Renal pelvis (tissue), 4 donors: ENCODE results near the gene MYLK4. TPM values are rescaled to one million over a fixed set of nuclear protein-coding genes. Genes with fewer than 3 reads are reported as not detected.
A peak's percentile ranks its signal among the peaks of the same experiment; 100 is the strongest.
"Not testable (repeated sequence)": the region's sequence is repeated elsewhere in the genome, so short reads cannot be mapped to it uniquely, and the experiment has no call there.

Experiments
- DNase-seq: peaks from one replicate; pipeline ENCODE4 v3.0.0-alpha.2; 2013
- polyA plus RNA-seq, 3 donors: library from polyadenylated mRNA; unstranded; fragments of 120-200 nt; gene quantifications; one replicate each; pipeline ENCODE4 v1.2.1, GENCODE V29; 2013; ENCODE audit not compliant: insufficient read length in 3 of 3

MYLK4 gene
- polyA plus RNA-seq, 3 donors: 1.1 to 1.7 (median 1.5) TPM

DNA sequence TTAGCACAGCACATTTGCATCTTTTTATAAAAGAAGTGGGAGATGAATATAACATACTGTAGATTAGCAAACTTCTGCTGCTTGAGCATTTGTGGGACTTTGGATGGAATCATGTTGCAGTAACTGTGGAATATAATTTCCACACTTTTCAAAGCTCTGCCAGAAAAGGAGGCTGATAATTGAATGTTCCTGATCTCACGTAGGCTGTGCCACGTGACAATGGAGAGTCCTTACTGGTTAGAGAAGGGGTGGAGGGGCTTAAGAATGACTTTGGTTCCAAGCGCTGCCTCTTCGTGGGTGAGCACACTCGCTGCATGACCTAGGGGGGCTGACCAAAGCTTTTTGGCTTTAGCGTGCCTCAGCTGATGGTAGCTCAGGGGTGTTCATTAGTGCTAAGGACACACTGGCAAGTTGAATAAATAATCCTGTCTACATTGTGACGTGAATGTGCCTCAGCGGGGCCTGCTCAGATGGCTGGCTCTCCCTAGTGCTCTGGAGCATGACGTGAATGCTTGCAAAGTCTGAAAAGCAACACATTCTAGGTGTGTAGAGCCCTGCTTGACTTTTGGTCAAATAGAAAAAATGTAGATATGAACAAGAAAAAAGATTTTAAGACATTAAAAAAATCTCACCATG, 29.5 kb upstream of the MYLK4 start:
- DNase-seq: no peak

DNA sequence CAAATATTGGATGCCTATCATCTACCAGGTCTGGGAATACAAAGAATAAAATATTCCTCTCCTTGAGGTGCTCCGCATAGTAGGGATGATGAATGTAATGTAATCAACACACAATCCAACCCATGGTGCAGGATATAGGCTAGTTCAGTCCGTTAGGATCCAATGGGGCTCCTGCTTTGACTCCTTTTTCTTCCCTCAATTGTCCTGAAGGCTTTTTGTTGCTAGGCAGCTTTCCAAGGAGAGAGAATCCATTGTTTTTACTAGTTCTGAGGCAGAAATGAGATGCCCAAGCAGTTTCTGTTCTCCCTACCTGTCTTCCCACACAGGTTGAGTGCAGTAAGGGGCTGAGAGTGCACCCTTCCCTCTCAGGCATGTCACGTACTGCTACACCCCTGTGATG, 26.5 kb upstream of the MYLK4 start:
- DNase-seq: no peak

DNA sequence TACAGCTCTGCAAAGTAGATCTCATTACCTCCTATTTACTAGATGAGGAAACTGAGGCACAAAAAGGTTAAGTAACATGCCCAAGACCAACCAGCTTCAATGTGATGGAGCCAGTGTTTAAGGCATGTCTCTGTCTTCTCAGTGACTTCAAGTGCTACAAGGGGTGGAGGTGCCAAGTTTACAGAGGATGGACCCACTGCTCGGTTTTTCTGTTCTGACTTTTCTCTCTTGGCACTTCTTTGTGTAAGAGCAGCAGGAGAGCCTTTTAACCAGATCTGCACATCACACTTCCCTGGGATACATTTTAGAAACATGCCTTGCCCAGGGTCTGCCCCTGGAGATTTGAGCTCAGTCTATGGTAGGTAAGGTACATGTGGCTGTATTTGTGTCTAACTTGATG, 24.3 kb upstream of the MYLK4 start:
- no peak for DNase-seq

DNA sequence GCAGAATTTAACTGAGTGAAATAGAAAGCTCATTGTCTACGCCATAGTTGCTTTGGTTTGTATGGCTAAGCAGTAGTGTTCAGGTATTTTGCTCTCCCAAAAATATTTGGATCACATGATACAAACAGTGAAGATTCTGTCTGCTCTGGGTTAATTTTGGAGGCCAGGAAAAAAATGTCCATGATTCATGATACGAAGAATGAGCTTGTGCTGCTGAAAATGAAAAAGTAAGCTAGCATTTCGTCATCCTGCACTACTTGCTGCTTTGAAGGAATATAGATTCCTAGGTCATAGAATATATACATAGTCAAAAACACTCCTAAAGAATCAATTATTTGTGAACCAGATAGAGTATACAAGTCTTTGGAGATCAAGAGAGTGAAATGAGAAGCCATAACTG, 22.7 kb upstream of the MYLK4 start:
- no peak for DNase-seq

DNA sequence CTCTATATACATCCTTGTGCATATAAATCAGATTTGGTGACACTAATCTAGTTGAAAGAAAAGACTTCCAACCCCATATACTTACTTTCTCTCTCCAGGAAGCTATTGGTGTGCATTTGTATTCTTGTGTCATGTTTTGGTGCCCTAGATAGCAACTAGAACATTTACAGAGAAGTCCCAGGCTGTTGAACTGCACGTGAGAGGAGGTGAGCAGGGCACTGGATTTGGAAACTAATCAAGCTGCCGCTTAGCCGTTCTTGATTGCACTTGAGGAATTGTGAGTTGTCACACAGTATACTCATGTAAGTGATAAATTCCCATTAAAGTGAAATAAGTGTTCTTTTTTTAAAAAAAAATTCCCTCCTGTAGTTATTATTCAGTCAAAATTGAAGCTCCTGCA, 22.1 kb upstream of the MYLK4 start:
- DNase-seq: no peak

DNA sequence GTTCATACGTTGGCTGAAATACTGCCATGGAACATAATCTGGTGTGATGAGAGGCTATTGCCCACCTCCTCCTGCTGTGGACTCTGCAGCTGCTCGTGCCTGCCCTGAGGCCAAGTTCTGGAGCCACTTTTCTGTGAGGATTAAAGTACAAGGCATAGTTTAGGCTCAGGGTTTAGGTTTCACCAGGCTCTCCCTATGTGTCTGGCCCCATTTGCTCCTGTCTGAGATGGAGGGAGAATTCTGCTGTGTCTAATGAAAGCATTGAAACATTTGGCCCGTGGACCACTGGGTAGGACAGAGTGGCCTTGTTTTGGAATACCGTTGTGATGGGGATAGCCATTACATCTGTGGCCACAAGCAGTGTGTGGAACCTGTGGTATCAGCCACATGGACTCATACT, 20.4 kb upstream of the MYLK4 start:
- no peak for DNase-seq

DNA sequence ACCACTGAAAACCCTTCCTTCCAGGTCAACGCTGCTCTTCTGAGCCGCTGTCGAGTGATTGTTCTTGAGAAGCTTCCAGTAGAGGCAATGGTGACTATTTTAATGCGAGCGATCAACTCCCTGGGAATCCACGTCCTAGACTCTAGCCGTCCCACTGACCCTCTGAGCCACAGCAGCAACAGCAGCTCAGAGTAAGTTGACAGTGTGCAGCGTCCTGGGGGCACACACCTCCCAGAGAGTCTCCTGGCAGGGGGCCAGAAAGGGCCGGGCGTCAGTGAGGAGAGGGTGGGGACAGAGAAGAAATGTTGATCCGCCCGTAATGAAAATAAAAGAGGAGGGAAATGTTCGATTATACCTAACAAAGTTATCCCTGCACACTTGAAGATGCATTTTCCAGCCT, 19.4 kb upstream of the MYLK4 start:
- DNase-seq: no peak

DNA sequence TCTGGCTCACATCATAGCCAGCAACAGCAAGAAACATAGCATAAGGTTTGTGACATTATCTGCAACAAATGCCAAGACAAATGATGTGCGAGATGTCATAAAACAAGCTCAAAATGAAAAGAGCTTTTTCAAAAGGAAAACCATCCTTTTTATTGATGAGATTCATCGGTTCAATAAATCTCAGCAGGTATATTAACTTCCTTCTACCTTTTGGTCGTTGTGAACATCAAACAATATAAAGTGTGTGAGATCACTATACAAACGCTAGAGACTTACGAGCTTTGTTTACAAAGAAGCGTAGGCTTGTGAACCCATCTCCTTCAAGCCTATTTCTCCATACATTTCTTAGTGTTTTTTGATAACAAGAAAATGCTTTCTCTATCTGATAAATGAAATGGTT, 18.0 kb upstream of the MYLK4 start:
- no peak for DNase-seq

DNA sequence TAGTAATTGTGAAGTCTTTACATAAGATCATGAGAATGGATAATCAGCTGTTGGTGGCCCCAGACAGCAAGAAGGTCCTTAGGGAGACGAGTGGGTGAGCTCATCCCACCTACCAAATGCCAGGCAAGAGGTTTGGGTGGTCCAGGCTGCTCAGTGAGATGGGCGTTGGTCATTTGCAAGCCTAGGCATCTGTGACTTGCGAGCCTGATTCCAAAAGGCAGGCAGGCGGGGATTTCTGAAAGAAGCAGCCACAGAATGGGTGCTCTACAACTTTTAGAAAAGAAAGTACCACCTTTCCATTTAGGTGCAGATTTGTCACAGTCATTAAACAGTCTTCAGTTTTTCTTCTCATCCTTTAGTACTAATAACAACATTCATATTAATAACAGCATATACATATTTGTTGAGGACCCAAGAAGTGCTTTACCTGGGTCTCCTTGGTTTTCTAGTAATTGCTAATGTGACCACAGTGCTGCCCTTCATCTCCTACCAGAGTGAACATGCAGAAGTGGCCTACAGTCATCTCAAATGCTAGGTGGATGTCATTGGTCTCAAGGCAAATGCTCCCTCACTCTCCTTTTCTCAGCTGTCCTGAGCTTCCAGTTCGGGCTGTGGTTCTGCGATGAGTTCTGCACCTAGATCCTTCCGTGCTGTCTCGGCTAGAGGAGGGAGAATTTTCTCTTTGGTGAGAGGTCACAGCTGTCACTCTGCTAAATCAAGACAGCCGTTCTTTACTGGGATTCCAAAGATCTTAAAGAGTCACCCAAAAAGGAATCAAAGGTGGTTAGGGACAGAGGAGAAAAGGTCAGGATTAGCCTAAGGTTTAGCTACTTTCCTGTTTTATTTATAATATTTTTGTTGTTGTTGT, 17.2 kb upstream of the MYLK4 start:
- DNase-seq: no peak

DNA sequence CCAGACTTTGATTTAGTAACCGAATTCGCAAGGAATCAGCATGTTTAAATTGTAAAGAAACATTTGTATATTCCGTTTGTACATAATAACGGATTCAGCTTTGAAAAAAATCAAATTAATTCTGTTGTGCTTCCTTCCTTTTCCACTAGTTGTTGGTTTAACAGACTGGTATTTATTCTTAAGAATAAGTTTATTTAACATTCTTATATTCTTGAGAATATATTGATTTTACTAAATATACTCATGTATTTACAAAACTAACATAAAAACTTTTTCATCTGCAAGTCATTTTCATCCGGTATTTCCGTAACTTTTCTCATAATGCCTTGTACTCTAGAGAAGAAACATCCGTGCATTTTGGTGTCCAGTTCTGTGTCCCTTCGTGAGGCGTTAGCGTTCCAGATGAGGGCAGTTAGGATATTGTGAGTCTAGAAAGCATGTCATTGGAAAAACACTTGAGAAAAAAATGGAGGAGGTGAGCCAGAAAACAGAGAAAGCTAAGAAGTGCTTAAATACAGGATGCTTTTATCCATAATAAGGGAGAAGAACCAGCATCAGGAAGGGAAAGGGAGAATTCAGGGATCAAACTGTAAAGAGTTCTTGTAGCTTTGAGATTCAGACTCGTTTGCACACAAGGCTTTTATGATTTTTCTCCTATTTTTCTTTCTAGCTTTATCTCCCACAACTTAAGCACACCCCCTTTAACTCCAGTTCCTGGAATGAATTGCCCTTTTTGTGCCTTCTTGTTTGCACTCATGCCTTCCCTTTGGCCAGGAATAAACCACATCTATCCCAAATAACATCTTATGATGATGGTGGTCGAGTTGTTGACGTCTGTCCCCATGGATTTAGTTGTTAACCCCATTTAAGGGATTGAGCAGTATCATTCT, 16.3 kb upstream of the MYLK4 start:
- no peak for DNase-seq

DNA sequence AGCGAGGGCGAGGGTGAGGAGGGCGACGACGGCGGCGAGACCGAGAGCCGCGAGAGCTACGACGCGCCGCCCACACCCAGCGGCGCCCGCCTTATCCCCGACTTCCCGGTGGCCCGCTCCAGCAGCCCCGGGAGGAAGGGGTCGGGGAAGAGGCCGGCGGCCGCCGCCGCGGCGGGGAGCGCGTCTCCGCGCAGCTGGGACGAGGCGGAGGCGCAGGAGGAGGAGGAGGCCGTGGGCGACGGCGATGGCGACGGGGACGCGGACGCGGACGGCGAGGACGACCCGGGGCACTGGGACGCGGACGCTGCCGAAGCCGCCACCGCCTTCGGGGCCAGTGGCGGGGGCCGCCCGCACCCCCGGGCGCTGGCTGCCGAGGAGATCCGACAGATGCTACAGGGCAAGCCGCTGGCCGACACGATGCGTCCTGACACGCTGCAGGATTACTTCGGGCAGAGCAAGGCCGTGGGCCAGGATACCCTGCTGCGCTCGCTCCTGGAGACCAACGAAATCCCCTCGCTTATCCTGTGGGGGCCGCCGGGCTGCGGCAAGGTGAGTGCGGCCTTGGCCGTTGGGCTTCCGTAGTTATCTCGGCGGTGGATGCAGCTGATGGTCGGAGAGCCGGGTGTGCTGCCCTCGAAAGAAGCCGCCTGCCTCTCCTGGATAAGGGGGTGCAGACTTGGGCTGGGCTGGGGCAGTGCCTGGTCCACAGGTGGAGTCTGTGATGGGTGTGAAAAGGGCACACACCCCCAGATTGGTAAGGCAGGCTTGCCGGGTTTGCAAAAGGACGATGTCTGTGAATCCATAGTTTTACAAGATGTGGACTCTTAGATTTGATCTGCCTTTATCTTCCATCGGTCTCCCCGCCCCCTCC, 15.4 kb upstream of the MYLK4 start:
- DNase-seq: no peak

DNA sequence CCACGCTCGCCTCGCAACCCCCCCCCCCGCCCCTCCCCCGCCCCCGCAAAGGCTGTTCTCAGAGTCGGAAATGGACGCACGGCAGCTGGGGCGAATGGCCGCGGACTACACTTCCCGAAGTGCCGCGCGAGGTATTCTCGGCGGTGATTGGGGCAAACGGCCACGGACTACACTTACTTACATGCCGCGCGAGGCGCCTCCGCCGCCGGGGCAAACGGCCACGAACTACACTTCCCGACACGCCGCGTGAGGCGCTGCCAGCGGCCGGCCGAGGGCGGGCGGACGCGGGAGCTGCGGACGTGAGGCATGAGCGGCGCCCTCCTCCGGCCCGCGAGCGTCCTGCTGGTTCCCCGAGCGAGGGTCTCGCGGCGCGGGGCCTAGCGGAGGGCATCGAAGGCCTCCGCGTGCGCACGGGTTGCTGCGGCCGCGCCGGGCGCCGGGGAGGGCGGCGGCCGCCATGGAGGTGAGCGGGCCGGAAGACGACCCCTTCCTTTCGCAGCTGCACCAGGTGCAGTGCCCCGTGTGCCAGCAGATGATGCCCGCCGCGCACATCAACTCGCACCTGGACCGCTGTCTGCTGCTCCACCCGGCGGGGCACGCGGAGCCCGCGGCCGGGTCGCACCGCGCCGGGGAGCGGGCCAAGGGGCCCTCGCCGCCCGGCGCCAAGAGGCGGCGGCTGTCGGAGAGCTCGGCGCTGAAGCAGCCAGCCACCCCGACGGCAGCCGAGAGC, 14.6 kb upstream of the MYLK4 start, which contains the start of gene WRNIP1:
Gene WRNIP1, plus strand, starts transcription at position 228 of the 730 bp plus-strand sequence. Its CDS starts 230 bp downstream, at position 458.
- peak; percentile 99 for DNase-seq

DNA sequence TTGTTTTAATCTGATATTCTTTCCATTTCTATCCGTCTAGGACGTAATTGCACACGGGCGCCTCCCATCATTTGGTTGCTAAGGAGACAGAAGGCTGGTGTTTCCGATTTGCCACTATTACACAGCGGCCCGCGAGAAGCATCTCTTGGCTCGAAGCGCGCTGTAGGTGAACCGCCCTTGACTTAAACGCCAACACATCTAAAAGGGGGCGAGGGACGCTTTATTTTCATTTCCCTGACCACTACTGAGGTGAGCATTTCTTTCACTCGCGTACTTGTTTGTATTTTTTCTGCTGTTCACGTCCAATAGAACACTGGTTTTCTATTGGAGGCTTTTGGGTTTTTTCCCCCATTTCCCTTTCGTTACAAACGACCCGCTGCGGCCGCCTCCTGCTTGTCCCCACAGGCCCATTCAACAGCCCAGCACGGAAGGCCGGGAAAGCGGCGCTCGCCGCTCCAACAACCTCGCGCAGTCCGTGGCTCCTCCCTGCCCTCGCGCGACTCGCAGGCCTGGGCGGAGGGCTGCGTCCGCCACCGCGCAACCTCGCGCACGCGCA, 14.0 kb upstream of the MYLK4 start:
- DNase-seq: peak; percentile 61

DNA sequence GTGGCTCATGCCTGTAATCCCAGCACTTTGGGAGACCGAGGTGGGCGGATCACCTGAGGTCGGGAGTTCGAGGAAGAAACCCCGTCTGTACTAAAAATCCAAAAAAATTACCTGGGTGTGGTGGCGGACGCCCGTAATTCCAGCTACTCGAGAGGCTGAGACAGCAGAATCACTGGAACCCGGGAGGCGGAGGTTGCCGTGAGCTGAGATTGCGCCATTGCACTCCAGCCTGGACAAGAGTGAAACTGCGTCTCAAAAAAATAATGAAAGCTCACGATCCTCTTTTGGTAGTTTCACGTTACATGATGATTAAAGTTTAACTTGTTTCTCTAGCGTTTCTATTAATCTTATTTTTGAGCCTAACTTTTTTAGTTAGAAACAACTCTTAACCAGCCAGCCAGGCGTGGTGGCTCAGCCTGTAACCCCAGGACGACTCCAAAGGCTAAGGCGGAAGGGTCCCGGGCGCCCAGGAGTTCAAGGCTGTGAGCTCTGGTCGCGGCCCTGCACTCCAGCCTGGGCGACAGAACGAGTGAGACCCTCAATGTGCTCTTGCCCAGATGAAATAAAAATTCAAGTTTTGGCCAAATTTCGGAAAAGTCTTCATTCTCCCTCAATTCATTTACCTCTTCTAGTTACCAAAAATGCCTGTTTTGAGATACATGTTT, 13.3 kb upstream of the MYLK4 start:
- DNase-seq: no peak

DNA sequence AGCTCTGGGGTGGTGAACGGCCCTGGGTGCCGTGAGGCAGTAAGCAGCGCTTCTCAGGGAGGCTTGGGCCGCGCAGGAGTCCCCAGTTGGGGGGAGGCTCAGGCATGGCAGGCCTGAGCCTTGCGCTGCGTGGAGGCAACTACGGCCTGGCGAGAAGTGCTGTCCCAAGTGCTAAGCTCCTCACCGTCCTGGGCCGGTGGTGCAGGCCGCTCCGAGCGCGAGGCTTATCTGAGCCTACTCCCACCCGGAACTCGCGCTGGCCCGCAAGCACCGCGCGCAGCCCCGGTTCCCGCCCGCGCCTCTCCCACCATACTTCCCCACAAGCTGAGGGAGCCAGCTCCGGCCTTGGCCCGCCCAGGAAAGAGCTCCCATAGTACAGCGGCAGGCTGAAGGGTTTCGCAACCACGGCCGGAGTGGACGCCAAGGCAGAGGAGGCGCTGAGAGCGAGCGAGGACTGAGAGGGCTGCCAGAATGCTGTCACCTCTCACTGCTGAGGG, 12.7 kb upstream of the MYLK4 start:
- DNase-seq: no peak

DNA sequence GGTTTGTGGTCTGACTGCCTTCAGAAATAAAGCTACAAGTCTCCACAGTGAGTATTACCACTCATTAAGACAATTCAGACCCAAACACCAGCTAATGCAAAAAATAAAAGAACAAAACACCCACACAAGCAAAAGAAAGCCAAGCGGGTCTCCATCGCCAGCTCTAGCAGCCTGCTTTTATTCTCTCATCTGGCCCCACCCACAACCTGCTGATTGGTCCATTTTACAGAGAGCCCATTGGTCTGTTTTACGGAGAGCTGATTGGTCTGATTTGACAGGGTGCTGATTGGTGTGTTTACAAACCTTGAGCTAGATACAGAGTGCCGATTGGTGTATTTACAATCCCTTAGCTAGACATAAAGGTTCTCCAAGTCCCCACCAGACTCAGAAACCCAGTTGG, 12.1 kb upstream of the MYLK4 start:
- not testable (repeated sequence) for DNase-seq

DNA sequence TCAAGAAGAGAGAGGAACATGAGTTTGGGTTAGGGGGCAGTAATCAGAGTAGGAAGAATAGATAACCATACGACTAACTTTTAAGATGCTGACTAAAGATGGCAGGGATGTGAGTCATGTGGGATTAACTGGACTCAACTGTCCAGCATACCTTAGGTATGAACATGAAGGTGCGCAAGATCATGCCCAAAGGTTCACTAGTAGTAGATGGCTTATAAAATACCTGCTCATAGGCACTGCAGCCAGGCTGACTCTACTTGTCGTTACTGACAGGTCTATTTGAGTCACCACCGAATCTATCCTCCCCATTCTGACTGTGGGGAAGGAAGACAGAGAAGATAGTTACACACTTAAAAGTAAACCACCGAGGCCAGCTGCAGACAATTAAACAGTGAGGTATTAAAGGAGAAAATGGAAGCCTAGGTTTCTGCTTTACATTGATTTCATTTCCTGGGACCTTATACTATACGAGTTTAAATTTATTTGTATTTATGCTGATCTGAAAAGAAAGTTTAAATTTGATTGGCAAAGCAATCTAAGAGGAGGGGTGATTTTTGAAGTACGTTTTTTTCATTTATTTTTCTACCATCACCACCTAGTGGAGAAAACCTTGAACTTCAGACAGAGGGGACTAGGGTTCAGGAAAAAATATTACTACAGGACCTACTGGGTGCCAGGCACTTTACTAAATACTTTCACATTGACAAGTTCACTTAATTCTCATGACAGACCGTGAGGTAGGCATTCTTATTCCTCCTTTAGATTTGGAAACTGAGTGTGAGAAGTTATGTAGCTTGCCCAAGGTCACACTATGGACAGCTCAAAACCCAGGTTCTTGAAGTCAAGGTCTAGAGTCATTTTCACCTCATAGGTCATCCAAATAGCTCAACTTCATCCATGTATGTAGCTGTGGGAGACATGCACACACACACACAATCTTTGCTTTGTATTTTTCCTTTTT, 10.4 kb upstream of the MYLK4 start:
- no peak for DNase-seq

DNA sequence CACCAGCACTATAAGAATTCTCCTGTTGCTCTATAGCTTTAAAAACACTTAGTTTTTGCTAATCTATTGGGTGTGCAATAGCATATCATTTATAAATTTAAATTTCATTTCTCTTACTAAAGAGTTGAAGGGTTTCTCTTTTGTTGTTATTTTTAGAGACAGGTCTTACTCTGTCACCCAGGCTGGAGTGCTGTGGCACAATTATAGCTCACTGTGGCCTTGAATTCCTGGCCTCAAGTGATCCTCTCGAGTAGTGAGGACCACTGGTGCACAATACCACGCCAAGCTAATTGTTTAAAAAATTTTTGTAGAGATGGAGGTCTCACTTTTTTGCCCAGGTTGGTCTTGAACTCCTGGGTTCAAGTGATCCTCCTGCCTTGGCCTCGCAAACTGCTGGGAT, 8.3 kb upstream of the MYLK4 start:
- no peak for DNase-seq
